Measurements from ENCODE around the gene ANKUB1.
"Not testable (repeated sequence)": the region's sequence is repeated elsewhere in the genome, so short reads cannot be mapped to it uniquely, and the experiment has no call there.

- TF ChIP-seq POLR2A (IDR thresholded peaks at IDR 0.05); CTCF (IDR thresholded peaks at IDR 0.05 in 4 of 5, conservative IDR thresholded peaks at IDR 0.05 in 1 of 5): not testable (repeated sequence)
These were observed 47.1 kb upstream of the ANKUB1 start for GRCh38 chr3:149839469-149839868.

All from gastrocnemius medialis (tissue), 4 donors.